ENCODE measurements around the gene SFXN2. TPM values are rescaled to one million over a fixed set of nuclear protein-coding genes. Genes with fewer than 3 reads are reported as not detected.

Gene SFXN2
- total and polyA plus RNA-seq, 2 experiments from 2014 or later: 5.7 to 6.2 TPM

DNA sequence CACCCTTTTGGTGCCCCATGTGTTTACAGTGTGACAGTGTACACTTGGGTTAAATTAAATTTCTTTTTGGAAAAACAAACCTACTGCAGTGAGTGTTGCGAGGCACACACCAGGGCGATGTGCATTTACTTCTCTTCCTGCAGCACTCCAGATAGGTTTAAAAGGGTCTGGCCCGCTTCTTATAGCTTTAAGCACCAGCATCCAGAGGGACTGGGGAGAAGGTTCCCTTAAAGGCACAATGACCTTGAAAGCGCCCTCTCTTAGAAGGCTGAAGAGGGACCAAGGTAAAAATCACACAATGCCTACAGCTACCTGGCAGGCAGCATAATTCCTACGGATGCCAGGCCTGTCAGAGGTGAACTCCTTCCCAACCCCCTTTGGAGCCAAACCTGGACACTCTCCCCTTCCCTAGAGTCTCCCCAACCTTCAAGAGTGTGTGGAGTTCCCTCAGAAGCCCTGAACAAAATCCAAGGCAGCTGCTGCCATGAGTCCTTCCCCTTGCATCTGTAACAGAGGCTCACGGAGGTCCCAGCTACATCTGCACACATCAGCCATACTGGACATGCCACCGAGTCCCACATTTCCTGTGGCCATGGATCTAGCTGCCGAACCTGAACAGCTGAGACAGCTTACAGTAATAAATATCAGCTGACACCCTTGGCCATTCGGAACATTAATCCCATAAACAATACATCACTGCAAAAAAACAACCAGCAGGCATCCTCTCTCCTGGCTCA is 36.9 kb upstream of the SFXN2 start:
- Mint-ChIP-seq H3K4me3 (peak overlapping the region; percentile 3; the same call in 1 of the 3 replicates), H3K27ac (0 out of 2 replicates have a peak overlapping the region, but pooled peaks have one; percentile 14), H3K9me3 (no peaks in the 10 kb centered on the region), H3K4me1 (peaks cover 69% of the 10 kb centered on the region), H3K36me3 (ENCODE audit: low read depth) (peaks cover 14% of the 10 kb centered on the region), H3K27me3 (ENCODE audit: insufficient read depth, low read depth, poor library complexity) (peaks cover 25% of the 10 kb centered on the region)
- H2AFZ ChIP-seq: no peak overlapping the region
- TF ChIP-seq STAT1 (IDR thresholded peaks at IDR 0.05; ENCODE audit: unreplicated experiment) (no peak), CREB1 (CRISPR knock-in tag; IDR thresholded peaks at IDR 0.05; ENCODE audit: low read depth) (no peak), NANOG (IDR thresholded peaks at IDR 0.05; ENCODE audit: borderline replicate concordance) (no peak), ZNF331 (CRISPR knock-in tag; IDR thresholded peaks at IDR 0.05; ENCODE audit: low read depth) (no peak), POLR2AphosphoS5 (IDR thresholded peaks at IDR 0.05; ENCODE audit: low read depth) (no peak), JUNB (IDR thresholded peaks at IDR 0.05; ENCODE audit: unreplicated experiment) (no peak), EZH2 (IDR thresholded peaks at IDR 0.05; ENCODE audit: low read depth, unreplicated experiment) (no peak), ZNF114 (CRISPR knock-in tag; IDR thresholded peaks at IDR 0.05) (no peak), EZH2phosphoT487 (IDR thresholded peaks at IDR 0.05; ENCODE audit: unreplicated experiment) (no peak)
- TF ChIP-seq, protein P1, sequence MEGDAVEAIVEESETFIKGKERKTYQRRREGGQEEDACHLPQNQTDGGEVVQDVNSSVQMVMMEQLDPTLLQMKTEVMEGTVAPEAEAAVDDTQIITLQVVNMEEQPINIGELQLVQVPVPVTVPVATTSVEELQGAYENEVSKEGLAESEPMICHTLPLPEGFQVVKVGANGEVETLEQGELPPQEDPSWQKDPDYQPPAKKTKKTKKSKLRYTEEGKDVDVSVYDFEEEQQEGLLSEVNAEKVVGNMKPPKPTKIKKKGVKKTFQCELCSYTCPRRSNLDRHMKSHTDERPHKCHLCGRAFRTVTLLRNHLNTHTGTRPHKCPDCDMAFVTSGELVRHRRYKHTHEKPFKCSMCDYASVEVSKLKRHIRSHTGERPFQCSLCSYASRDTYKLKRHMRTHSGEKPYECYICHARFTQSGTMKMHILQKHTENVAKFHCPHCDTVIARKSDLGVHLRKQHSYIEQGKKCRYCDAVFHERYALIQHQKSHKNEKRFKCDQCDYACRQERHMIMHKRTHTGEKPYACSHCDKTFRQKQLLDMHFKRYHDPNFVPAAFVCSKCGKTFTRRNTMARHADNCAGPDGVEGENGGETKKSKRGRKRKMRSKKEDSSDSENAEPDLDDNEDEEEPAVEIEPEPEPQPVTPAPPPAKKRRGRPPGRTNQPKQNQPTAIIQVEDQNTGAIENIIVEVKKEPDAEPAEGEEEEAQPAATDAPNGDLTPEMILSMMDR (conservative IDR thresholded peaks at IDR 0.05; ENCODE audit: low read depth in 2 of 2): no peak
- TF ChIP-seq, protein P2, sequence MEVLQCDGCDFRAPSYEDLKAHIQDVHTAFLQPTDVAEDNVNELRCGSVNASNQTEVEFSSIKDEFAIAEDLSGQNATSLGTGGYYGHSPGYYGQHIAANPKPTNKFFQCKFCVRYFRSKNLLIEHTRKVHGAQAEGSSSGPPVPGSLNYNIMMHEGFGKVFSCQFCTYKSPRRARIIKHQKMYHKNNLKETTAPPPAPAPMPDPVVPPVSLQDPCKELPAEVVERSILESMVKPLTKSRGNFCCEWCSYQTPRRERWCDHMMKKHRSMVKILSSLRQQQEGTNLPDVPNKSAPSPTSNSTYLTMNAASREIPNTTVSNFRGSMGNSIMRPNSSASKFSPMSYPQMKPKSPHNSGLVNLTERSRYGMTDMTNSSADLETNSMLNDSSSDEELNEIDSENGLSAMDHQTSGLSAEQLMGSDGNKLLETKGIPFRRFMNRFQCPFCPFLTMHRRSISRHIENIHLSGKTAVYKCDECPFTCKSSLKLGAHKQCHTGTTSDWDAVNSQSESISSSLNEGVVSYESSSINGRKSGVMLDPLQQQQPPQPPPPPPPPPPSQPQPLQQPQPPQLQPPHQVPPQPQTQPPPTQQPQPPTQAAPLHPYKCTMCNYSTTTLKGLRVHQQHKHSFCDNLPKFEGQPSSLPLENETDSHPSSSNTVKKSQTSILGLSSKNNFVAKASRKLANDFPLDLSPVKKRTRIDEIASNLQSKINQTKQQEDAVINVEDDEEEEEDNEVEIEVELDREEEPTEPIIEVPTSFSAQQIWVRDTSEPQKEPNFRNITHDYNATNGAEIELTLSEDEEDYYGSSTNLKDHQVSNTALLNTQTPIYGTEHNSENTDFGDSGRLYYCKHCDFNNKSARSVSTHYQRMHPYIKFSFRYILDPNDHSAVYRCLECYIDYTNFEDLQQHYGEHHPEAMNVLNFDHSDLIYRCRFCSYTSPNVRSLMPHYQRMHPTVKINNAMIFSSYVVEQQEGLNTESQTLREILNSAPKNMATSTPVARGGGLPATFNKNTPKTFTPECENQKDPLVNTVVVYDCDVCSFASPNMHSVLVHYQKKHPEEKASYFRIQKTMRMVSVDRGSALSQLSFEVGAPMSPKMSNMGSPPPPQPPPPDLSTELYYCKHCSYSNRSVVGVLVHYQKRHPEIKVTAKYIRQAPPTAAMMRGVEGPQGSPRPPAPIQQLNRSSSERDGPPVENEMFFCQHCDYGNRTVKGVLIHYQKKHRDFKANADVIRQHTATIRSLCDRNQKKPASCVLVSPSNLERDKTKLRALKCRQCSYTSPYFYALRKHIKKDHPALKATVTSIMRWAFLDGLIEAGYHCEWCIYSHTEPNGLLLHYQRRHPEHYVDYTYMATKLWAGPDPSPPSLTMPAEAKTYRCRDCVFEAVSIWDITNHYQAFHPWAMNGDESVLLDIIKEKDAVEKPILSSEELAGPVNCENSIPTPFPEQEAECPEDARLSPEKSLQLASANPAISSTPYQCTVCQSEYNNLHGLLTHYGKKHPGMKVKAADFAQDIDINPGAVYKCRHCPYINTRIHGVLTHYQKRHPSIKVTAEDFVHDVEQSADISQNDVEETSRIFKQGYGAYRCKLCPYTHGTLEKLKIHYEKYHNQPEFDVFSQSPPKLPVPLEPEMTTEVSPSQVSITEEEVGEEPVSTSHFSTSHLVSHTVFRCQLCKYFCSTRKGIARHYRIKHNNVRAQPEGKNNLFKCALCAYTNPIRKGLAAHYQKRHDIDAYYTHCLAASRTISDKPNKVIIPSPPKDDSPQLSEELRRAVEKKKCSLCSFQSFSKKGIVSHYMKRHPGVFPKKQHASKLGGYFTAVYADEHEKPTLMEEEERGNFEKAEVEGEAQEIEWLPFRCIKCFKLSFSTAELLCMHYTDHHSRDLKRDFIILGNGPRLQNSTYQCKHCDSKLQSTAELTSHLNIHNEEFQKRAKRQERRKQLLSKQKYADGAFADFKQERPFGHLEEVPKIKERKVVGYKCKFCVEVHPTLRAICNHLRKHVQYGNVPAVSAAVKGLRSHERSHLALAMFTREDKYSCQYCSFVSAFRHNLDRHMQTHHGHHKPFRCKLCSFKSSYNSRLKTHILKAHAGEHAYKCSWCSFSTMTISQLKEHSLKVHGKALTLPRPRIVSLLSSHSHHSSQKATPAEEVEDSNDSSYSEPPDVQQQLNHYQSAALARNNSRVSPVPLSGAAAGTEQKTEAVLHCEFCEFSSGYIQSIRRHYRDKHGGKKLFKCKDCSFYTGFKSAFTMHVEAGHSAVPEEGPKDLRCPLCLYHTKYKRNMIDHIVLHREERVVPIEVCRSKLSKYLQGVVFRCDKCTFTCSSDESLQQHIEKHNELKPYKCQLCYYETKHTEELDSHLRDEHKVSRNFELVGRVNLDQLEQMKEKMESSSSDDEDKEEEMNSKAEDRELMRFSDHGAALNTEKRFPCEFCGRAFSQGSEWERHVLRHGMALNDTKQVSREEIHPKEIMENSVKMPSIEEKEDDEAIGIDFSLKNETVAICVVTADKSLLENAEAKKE (CRISPR knock-in tag; IDR thresholded peaks at IDR 0.05): no peak
- TF ChIP-seq, protein P3, sequence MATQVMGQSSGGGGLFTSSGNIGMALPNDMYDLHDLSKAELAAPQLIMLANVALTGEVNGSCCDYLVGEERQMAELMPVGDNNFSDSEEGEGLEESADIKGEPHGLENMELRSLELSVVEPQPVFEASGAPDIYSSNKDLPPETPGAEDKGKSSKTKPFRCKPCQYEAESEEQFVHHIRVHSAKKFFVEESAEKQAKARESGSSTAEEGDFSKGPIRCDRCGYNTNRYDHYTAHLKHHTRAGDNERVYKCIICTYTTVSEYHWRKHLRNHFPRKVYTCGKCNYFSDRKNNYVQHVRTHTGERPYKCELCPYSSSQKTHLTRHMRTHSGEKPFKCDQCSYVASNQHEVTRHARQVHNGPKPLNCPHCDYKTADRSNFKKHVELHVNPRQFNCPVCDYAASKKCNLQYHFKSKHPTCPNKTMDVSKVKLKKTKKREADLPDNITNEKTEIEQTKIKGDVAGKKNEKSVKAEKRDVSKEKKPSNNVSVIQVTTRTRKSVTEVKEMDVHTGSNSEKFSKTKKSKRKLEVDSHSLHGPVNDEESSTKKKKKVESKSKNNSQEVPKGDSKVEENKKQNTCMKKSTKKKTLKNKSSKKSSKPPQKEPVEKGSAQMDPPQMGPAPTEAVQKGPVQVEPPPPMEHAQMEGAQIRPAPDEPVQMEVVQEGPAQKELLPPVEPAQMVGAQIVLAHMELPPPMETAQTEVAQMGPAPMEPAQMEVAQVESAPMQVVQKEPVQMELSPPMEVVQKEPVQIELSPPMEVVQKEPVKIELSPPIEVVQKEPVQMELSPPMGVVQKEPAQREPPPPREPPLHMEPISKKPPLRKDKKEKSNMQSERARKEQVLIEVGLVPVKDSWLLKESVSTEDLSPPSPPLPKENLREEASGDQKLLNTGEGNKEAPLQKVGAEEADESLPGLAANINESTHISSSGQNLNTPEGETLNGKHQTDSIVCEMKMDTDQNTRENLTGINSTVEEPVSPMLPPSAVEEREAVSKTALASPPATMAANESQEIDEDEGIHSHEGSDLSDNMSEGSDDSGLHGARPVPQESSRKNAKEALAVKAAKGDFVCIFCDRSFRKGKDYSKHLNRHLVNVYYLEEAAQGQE (IDR thresholded peaks at IDR 0.05; ENCODE audit: unreplicated experiment): no peak
- TF ChIP-seq, protein P4, sequence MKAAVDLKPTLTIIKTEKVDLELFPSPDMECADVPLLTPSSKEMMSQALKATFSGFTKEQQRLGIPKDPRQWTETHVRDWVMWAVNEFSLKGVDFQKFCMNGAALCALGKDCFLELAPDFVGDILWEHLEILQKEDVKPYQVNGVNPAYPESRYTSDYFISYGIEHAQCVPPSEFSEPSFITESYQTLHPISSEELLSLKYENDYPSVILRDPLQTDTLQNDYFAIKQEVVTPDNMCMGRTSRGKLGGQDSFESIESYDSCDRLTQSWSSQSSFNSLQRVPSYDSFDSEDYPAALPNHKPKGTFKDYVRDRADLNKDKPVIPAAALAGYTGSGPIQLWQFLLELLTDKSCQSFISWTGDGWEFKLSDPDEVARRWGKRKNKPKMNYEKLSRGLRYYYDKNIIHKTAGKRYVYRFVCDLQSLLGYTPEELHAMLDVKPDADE (IDR thresholded peaks at IDR 0.05): no peak
- peak overlapping the region; percentile 27; the same call in 1 of the 2 replicates for H3K4me3 ChIP-seq
- H3F3A ChIP-seq (replicated peaks; ENCODE audit: low read depth): peaks cover 25% of the 10 kb centered on the region
- H4K20me1 ChIP-seq (replicated peaks; ENCODE audit: insufficient read depth): no peaks in the 10 kb centered on the region; the same call in 1 of the 2 replicates
- no peaks in the 10 kb centered on the region for H3K27me3 ChIP-seq (ENCODE audit: insufficient read depth)
- H3K79me2 ChIP-seq (replicated peaks; ENCODE audit: insufficient read depth): no peaks in the 10 kb centered on the region
- DNase-seq (ENCODE audit: low spot score): no peak
- H3K4me2 ChIP-seq: peak overlapping the region; percentile 72
- H3K36me3 ChIP-seq (ENCODE audit: insufficient read depth): no peaks in the 10 kb centered on the region
- no peaks in the 10 kb centered on the region for H3K9me2 ChIP-seq (ENCODE audit: insufficient read depth)
- peaks cover 57% of the 10 kb centered on the region for H3K4me1 ChIP-seq (ENCODE audit: insufficient read depth)
- H3K27ac ChIP-seq (ENCODE audit: low read depth): 0 out of 2 replicates have a peak overlapping the region, but pooled peaks have one; percentile 24
- no peak for ATAC-seq

All from GM23338 (cell line).